GM12878 (cell line): ENCODE data around the gene SLC35F3. TPM values are rescaled to one million over a fixed set of nuclear protein-coding genes. Genes with fewer than 3 reads are reported as not detected.

ENCODE experiments used
- CBFB ChIP-seq: IDR thresholded peaks from 2 replicates; pipeline ENCODE4 v1.6.1; 2016; ENCODE audit warnings: antibody characterized with exemption, low read depth
- KDM1A ChIP-seq: fragments of 200-600 bp; sonication (generic); IDR thresholded peaks from 2 replicates; pipeline ENCODE4 v1.6.1; 2016; ENCODE audit warnings: borderline replicate concordance
- MYB ChIP-seq: fragments of 150-350 bp; IDR thresholded peaks from 2 replicates; pipeline ENCODE4 v1.6.1; 2014; ENCODE audit warnings: mild to moderate bottlenecking, low read depth, low read length, borderline replicate concordance
- NRF1 ChIP-seq: conservative IDR thresholded peaks from 2 replicates; pipeline ENCODE4 v1.6.1; 2011; ENCODE audit warnings: mild to moderate bottlenecking, low read depth, low read length, improper control_type of control experiment
- polyA plus RNA-seq, 11 experiments: library from polyadenylated mRNA; depleted of rRNA in 4 of 11; unstranded in 6 of 11; stranded (reverse) in 5 of 11; fragments of >200 nt; fragmentation: Nextera tagmentation in 4 of 11; fragmentation: Illumina TruSeq in 1 of 11; extraction: Ambion mirVana in 4 of 11; extraction: Trizol in 1 of 11; gene quantifications; 1 replicate in 1 of 11; 2 replicates in 10 of 11; pipeline versions ENCODE4 v1.2.1 to v1.2.3, GENCODE V29; 2011 to 2016; ENCODE audit warnings: inconsistent platforms in 2 of 11, missing spikeins in 2 of 11, low read depth in 1 of 11
- total RNA-seq, 4 experiments: library from RNA; depleted of rRNA in 3 of 4; stranded (reverse); fragments of >200 nt in 3 of 4; fragmentation: Illumina TruSeq in 1 of 4; extraction: Trizol in 1 of 4; gene quantifications; 2 replicates each; pipeline versions ENCODE4 v1.2.1 to v1.2.3, GENCODE V29; 2013 to 2021
- TF ChIP-seq, protein P1 (sequence below): fragments of 450-650 bp; IDR thresholded peaks from 2 replicates; pipeline ENCODE4 v1.6.1; 2017; ENCODE audit warnings: borderline replicate concordance
- TF ChIP-seq, protein P2 (sequence below): IDR thresholded peaks from 2 replicates; pipeline ENCODE4 v1.6.1; 2012; ENCODE audit warnings: mild to moderate bottlenecking, low read depth, low read length
- TF ChIP-seq, protein P3 (sequence below): IDR thresholded peaks from 2 replicates; pipeline ENCODE4 v1.6.1; 2011; ENCODE audit warnings: mild to moderate bottlenecking, low read depth, low read length, moderate library complexity; ENCODE audit not compliant: insufficient replicate concordance
- TF ChIP-seq, protein P4 (sequence below): fragments of 450-650 bp; IDR thresholded peaks from 2 replicates; pipeline ENCODE4 v1.6.1; 2017; ENCODE audit warnings: mild to moderate bottlenecking, moderate library complexity

SLC35F3 gene
- total and polyA plus RNA-seq, 10 of the 15 experiments (the other 5 are each of a cell fraction or from before 2014, with no cell fraction given) = 1.0 to 8.6 (median 5.7) TPM

DNA sequence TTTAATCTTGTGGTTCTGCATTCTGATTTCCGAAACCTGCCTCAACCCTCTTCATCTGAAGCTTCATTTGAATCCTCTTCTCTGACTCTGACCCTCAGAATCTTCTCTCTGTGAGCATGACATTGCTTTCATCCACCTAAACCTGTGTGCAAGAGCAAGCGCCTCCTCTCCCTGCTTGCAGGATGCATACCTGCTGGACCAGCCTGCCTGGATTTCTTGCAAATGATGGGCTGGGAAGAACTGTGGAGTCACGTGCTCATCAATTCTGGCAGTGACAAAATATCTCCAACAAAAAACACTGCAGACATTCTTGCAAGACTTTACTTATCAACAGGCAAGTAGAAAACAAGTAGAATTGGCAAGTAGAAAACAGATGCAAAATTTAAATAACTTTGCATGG is 20.8 kb upstream of the SLC35F3 start (continued):
- TF ChIP-seq, protein P1, sequence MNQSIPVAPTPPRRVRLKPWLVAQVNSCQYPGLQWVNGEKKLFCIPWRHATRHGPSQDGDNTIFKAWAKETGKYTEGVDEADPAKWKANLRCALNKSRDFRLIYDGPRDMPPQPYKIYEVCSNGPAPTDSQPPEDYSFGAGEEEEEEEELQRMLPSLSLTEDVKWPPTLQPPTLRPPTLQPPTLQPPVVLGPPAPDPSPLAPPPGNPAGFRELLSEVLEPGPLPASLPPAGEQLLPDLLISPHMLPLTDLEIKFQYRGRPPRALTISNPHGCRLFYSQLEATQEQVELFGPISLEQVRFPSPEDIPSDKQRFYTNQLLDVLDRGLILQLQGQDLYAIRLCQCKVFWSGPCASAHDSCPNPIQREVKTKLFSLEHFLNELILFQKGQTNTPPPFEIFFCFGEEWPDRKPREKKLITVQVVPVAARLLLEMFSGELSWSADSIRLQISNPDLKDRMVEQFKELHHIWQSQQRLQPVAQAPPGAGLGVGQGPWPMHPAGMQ = no peak
- TF ChIP-seq MYB (no peak), NRF1 (no peak), KDM1A (no peak), CBFB (no peak)
- TF ChIP-seq, protein P2, sequence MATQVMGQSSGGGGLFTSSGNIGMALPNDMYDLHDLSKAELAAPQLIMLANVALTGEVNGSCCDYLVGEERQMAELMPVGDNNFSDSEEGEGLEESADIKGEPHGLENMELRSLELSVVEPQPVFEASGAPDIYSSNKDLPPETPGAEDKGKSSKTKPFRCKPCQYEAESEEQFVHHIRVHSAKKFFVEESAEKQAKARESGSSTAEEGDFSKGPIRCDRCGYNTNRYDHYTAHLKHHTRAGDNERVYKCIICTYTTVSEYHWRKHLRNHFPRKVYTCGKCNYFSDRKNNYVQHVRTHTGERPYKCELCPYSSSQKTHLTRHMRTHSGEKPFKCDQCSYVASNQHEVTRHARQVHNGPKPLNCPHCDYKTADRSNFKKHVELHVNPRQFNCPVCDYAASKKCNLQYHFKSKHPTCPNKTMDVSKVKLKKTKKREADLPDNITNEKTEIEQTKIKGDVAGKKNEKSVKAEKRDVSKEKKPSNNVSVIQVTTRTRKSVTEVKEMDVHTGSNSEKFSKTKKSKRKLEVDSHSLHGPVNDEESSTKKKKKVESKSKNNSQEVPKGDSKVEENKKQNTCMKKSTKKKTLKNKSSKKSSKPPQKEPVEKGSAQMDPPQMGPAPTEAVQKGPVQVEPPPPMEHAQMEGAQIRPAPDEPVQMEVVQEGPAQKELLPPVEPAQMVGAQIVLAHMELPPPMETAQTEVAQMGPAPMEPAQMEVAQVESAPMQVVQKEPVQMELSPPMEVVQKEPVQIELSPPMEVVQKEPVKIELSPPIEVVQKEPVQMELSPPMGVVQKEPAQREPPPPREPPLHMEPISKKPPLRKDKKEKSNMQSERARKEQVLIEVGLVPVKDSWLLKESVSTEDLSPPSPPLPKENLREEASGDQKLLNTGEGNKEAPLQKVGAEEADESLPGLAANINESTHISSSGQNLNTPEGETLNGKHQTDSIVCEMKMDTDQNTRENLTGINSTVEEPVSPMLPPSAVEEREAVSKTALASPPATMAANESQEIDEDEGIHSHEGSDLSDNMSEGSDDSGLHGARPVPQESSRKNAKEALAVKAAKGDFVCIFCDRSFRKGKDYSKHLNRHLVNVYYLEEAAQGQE = no peak
- TF ChIP-seq, protein P3, sequence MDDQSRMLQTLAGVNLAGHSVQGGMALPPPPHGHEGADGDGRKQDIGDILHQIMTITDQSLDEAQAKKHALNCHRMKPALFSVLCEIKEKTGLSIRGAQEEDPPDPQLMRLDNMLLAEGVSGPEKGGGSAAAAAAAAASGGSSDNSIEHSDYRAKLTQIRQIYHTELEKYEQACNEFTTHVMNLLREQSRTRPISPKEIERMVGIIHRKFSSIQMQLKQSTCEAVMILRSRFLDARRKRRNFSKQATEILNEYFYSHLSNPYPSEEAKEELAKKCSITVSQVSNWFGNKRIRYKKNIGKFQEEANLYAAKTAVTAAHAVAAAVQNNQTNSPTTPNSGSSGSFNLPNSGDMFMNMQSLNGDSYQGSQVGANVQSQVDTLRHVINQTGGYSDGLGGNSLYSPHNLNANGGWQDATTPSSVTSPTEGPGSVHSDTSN = no peak
- TF ChIP-seq, protein P4, sequence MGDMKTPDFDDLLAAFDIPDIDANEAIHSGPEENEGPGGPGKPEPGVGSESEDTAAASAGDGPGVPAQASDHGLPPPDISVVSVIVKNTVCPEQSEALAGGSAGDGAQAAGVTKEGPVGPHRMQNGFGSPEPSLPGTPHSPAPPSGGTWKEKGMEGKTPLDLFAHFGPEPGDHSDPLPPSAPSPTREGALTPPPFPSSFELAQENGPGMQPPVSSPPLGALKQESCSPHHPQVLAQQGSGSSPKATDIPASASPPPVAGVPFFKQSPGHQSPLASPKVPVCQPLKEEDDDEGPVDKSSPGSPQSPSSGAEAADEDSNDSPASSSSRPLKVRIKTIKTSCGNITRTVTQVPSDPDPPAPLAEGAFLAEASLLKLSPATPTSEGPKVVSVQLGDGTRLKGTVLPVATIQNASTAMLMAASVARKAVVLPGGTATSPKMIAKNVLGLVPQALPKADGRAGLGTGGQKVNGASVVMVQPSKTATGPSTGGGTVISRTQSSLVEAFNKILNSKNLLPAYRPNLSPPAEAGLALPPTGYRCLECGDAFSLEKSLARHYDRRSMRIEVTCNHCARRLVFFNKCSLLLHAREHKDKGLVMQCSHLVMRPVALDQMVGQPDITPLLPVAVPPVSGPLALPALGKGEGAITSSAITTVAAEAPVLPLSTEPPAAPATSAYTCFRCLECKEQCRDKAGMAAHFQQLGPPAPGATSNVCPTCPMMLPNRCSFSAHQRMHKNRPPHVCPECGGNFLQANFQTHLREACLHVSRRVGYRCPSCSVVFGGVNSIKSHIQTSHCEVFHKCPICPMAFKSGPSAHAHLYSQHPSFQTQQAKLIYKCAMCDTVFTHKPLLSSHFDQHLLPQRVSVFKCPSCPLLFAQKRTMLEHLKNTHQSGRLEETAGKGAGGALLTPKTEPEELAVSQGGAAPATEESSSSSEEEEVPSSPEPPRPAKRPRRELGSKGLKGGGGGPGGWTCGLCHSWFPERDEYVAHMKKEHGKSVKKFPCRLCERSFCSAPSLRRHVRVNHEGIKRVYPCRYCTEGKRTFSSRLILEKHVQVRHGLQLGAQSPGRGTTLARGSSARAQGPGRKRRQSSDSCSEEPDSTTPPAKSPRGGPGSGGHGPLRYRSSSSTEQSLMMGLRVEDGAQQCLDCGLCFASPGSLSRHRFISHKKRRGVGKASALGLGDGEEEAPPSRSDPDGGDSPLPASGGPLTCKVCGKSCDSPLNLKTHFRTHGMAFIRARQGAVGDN = no peak
- TF ChIP-seq, all 136 proteins: peak for 0
